Jurkat, Clone E6-1 (cell line): Measurements from ENCODE around the gene SLCO2B1.
A peak's percentile ranks its signal among the peaks of the same experiment; 100 is the strongest.

Experiments used
- DNase-seq: peaks from one replicate; pipeline ENCODE4 v3.0.0-alpha.2; 2011; ENCODE audit warnings: low read depth, low spot score
- H3K4me3 ChIP-seq: 2 replicates; pipeline ENCODE4 v1.5.1; 2011; ENCODE audit warnings: mild to moderate bottlenecking, low read length, control low read depth, moderate library complexity

The SLCO2B1 gene

GRCh38 chr11:75143420-75143731, 7.5 kb upstream of the SLCO2B1 start:
- no peak for DNase-seq
- peak overlapping the region; percentile 7; the same call in 1 of the 2 replicates for H3K4me3 ChIP-seq

- DNase-seq = no peak
- H3K4me3 ChIP-seq = no peak overlapping the region
These were observed 6.2 kb upstream of the SLCO2B1 start for GRCh38 chr11:75144716-75145014.

GRCh38 chr11:75145196-75145971, 5.5 kb upstream of the SLCO2B1 start:
- H3K4me3 ChIP-seq = no peak overlapping the region
- DNase-seq = no peak

- no peak for DNase-seq
- no peak overlapping the region for H3K4me3 ChIP-seq
These were observed 4.9 kb upstream of the SLCO2B1 start for GRCh38 chr11:75145972-75146519.

- H3K4me3 ChIP-seq = no peak overlapping the region
- DNase-seq = no peak
These were observed 4.2 kb upstream of the SLCO2B1 start for GRCh38 chr11:75146711-75147110.

GRCh38 chr11:75147191-75147874, 3.6 kb upstream of the SLCO2B1 start:
- DNase-seq = no peak
- H3K4me3 ChIP-seq = no peak overlapping the region

- no peak overlapping the region for H3K4me3 ChIP-seq
- DNase-seq = no peak
These were observed 3.0 kb upstream of the SLCO2B1 start for GRCh38 chr11:75147875-75148263.

- no peak overlapping the region for H3K4me3 ChIP-seq
- DNase-seq = no peak
These were observed 2.4 kb upstream of the SLCO2B1 start for GRCh38 chr11:75148436-75148983.

- DNase-seq = no peak
- H3K4me3 ChIP-seq = no peak overlapping the region
These were observed 991 bp upstream of the SLCO2B1 start for GRCh38 chr11:75149766-75150465.

GRCh38 chr11:75151346-75152047, 590 bp downstream of the SLCO2B1 start:
- DNase-seq = no peak
- no peak overlapping the region for H3K4me3 ChIP-seq

- no peak for DNase-seq
- H3K4me3 ChIP-seq = no peak overlapping the region
These were observed 1.2 kb downstream of the SLCO2B1 start for GRCh38 chr11:75152090-75152489.

GRCh38 chr11:75152651-75153427, 1.9 kb downstream of the SLCO2B1 start:
- H3K4me3 ChIP-seq = no peak overlapping the region
- DNase-seq = no peak

- no peak for DNase-seq
These were observed 4.0 kb downstream of the SLCO2B1 start for GRCh38 chr11:75154646-75155569.

GRCh38 chr11:75155570-75156422, 4.9 kb downstream of the SLCO2B1 start:
- H3K4me3 ChIP-seq = no peak overlapping the region
- DNase-seq = no peak

More at GRCh38 chr11:75154646-75155569, 4.0 kb downstream of the SLCO2B1 start:
- H3K4me3 ChIP-seq = no peak overlapping the region

- H3K4me3 ChIP-seq = no peak overlapping the region
- DNase-seq = no peak
These were observed 7.3 kb downstream of the SLCO2B1 start for GRCh38 chr11:75158241-75158640.

- DNase-seq = no peak
- no peak overlapping the region for H3K4me3 ChIP-seq
These were observed 7.8 kb downstream of the SLCO2B1 start for GRCh38 chr11:75158696-75159150.
